OCI-LY3 (cell line): ENCODE measurements around the gene PTPRR.

ENCODE experiments used
- EZH2phosphoT487 ChIP-seq: fragments of 200-600 bp; shearing (Covaris generic); IDR thresholded peaks from 2 replicates; pipeline ENCODE4 v1.6.1; 2018; ENCODE audit warnings: antibody characterized with exemption, mixed run types, low read depth
- TF ChIP-seq, protein P1 (sequence below): fragments of 200-600, 300-600 bp; sonication (generic); IDR thresholded peaks from 2 replicates; pipeline ENCODE4 v1.5.1; 2014; ENCODE audit warnings: antibody characterized with exemption, low read length, low read depth

DNA sequence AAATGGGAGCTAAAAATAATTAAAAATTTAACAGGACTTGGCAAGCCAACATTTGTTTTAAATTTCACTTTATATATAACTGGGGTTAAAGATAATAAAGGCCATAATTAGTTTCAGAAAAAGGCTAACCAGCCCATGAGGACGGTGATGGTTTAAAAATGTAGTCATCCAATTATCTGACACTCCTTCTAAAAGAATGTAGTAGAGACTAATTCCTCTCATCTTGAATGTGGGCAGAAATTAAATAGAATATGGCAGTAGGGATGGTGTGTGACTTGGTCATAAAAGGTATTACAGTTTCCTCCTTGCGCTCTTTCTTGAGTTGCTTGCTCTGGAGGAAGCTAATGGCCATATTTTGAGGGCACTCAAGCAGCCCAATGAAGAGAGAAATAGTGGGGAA, 234.2 kb downstream of the PTPRR start:
- TF ChIP-seq, protein P1, sequence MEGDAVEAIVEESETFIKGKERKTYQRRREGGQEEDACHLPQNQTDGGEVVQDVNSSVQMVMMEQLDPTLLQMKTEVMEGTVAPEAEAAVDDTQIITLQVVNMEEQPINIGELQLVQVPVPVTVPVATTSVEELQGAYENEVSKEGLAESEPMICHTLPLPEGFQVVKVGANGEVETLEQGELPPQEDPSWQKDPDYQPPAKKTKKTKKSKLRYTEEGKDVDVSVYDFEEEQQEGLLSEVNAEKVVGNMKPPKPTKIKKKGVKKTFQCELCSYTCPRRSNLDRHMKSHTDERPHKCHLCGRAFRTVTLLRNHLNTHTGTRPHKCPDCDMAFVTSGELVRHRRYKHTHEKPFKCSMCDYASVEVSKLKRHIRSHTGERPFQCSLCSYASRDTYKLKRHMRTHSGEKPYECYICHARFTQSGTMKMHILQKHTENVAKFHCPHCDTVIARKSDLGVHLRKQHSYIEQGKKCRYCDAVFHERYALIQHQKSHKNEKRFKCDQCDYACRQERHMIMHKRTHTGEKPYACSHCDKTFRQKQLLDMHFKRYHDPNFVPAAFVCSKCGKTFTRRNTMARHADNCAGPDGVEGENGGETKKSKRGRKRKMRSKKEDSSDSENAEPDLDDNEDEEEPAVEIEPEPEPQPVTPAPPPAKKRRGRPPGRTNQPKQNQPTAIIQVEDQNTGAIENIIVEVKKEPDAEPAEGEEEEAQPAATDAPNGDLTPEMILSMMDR: no peak
- no peak for TF ChIP-seq EZH2phosphoT487
